GM23248 (cell line): Measurements from ENCODE around the gene PLA2G4C. TPM values are rescaled to one million over a fixed set of nuclear protein-coding genes. Genes with fewer than 3 reads are reported as not detected.

Source experiments
- DNase-seq: peaks from one replicate; pipeline ENCODE4 v3.0.0-alpha.2; 2015
- H2AFZ ChIP-seq: fragments of 200-600 bp; sonication (generic); 2 replicates; pipeline ENCODE4 v1.6.1; 2016; ENCODE audit warnings: antibody characterized with exemption
- H3F3A ChIP-seq: fragments of 200-600 bp; sonication (generic); 2 replicates; pipeline ENCODE4 v1.6.1; 2016; ENCODE audit warnings: mild to moderate bottlenecking, antibody characterized with exemption, mixed run types; ENCODE audit not compliant: insufficient read depth
- H3K27ac ChIP-seq: fragments of 200-600 bp; sonication (generic); 2 replicates; pipeline ENCODE4 v1.5.1; 2016; ENCODE audit warnings: mild to moderate bottlenecking
- H3K27me3 ChIP-seq: fragments of 200-600 bp; sonication (generic); replicated peaks from 2 replicates; pipeline ENCODE4 v1.6.1; 2016; ENCODE audit warnings: mild to moderate bottlenecking; ENCODE audit not compliant: insufficient read depth
- H3K36me3 ChIP-seq: fragments of 200-600 bp; sonication (generic); 2 replicates; pipeline ENCODE4 v1.6.1; 2016; ENCODE audit warnings: low read depth, mild to moderate bottlenecking
- H3K4me1 ChIP-seq: fragments of 200-600 bp; sonication (generic); 2 replicates; pipeline ENCODE4 v1.6.1; 2016; ENCODE audit warnings: mild to moderate bottlenecking; ENCODE audit not compliant: insufficient read depth
- H3K4me2 ChIP-seq: fragments of 200-600 bp; sonication (generic); one replicate; pipeline ENCODE4 v1.6.1; 2016; ENCODE audit warnings: mild to moderate bottlenecking; ENCODE audit not compliant: unreplicated experiment
- H3K4me3 ChIP-seq: fragments of 200-600 bp; sonication (generic); 2 replicates; pipeline ENCODE4 v1.5.1; 2016; ENCODE audit warnings: mild to moderate bottlenecking
- H3K79me2 ChIP-seq: fragments of 200-600 bp; sonication (generic); 2 replicates; pipeline ENCODE4 v1.6.1; 2016; ENCODE audit warnings: mild to moderate bottlenecking; ENCODE audit not compliant: insufficient read depth
- H3K9ac ChIP-seq: fragments of 200-600 bp; sonication (generic); 2 replicates; pipeline ENCODE4 v1.6.1; 2016; ENCODE audit warnings: mild to moderate bottlenecking
- H3K9me2 ChIP-seq: fragments of 200-600 bp; sonication (generic); 2 replicates; pipeline ENCODE4 v1.6.1; 2016; ENCODE audit warnings: mixed run types, mild to moderate bottlenecking, moderate library complexity; ENCODE audit not compliant: insufficient read depth
- H3K9me3 ChIP-seq: fragments of 200-600 bp; sonication (generic); one replicate; pipeline ENCODE4 v1.6.1; 2017; ENCODE audit warnings: low read depth
- H4K20me1 ChIP-seq: fragments of 200-600 bp; sonication (generic); 2 replicates; pipeline ENCODE4 v1.6.0; 2016; ENCODE audit not compliant: insufficient read depth
- EZH2 ChIP-seq: fragments of 200-600 bp; sonication (generic); IDR thresholded peaks from 2 replicates; pipeline ENCODE4 v1.6.1; 2018; ENCODE audit warnings: antibody characterized with exemption, mild to moderate bottlenecking; ENCODE audit not compliant: insufficient read depth, poor library complexity, severe bottlenecking
- EZH2phosphoT487 ChIP-seq: fragments of 200-600 bp; sonication (generic); IDR thresholded peaks from 2 replicates; pipeline ENCODE4 v1.6.1; 2018; ENCODE audit warnings: antibody characterized with exemption, moderate library complexity, mild to moderate bottlenecking, low read depth; ENCODE audit not compliant: insufficient read depth
- WGBS, 2 experiments: methylation state at CpG; one replicate each; pipeline ENCODE4 v1.1.6; 2015 to 2017; ENCODE audit warnings: low lambda C conversion rate in 2 of 2, low coverage in 1 of 2; ENCODE audit errors: missing lambda C conversion rate in 2 of 2; 5-methylcytosine and 5-hydroxymethylcytosine counted together
- in situ Hi-C: fragments of 300-500 bp; cut with MboI; formaldehyde crosslinking; loops from 2 replicates; pipeline ENCODE4 v1.15.0; 2020
- polyA plus RNA-seq: library from polyadenylated mRNA; unstranded; fragments of >200 nt; fragmentation: Nextera tagmentation; extraction: Ambion mirVana; gene quantifications from 2 replicates; pipeline ENCODE4 v1.2.1, GENCODE V29; 2016
- total RNA-seq: library from RNA; depleted of rRNA; stranded (reverse); fragments of >200 nt; shearing (Covaris generic); gene quantifications from 2 replicates; pipeline ENCODE4 v1.2.3, GENCODE V29; 2014

PLA2G4C gene
- total and polyA plus RNA-seq, 2 experiments from 2014 or later: 0.76 to 1.9 TPM

- in situ Hi-C loops: no loop called here
These were observed 68.6 kb downstream of the PLA2G4C start for GRCh38 chr19:48041877-48042580.

GRCh38 chr19:48036765-48037164 is 73.9 kb downstream of the PLA2G4C start:
- no peaks in the 10 kb centered on the region for H3K36me3 ChIP-seq
- TF ChIP-seq EZH2 (no peak), EZH2phosphoT487 (no peak)
- H2AFZ ChIP-seq: no peak overlapping the region
- no peak overlapping the region for H3K4me3 ChIP-seq
- no peak overlapping the region for H3K9ac ChIP-seq
- no peak for DNase-seq
- no peaks in the 10 kb centered on the region for H3K79me2 ChIP-seq
- H3K9me3 ChIP-seq: no peaks in the 10 kb centered on the region
- no peak overlapping the region for H3K27ac ChIP-seq
- H3K9me2 ChIP-seq: no peaks in the 10 kb centered on the region
- H3K27me3 ChIP-seq: peaks cover 25% of the 10 kb centered on the region
- H3K4me1 ChIP-seq: no peaks in the 10 kb centered on the region
- no peaks in the 10 kb centered on the region for H3F3A ChIP-seq
- WGBS, 2 experiments: 33 to 38% methylated on average over 2 of the region's 2 CpGs
- no peak overlapping the region for H3K4me2 ChIP-seq
- no peaks in the 10 kb centered on the region for H4K20me1 ChIP-seq
- in situ Hi-C loops: no loop called here

More at GRCh38 chr19:48041877-48042580, 68.6 kb downstream of the PLA2G4C start:
- peaks cover 12% of the 10 kb centered on the region for H3K27me3 ChIP-seq
- no peak overlapping the region for H3K4me3 ChIP-seq
- no peak overlapping the region for H3K4me2 ChIP-seq
- H2AFZ ChIP-seq: no peak overlapping the region
- no peaks in the 10 kb centered on the region for H3K9me3 ChIP-seq
- no peaks in the 10 kb centered on the region for H4K20me1 ChIP-seq
- H3K27ac ChIP-seq: no peak overlapping the region
- H3F3A ChIP-seq: no peaks in the 10 kb centered on the region
- no peaks in the 10 kb centered on the region for H3K79me2 ChIP-seq
- H3K9me2 ChIP-seq: no peaks in the 10 kb centered on the region
- DNase-seq: no peak
- H3K4me1 ChIP-seq: no peaks in the 10 kb centered on the region
- 30 to 36% methylated on average over 2 of the region's 2 CpGs for WGBS, 2 experiments
- H3K36me3 ChIP-seq: no peaks in the 10 kb centered on the region
- no peak overlapping the region for H3K9ac ChIP-seq
- TF ChIP-seq EZH2: no peak
- no peak for TF ChIP-seq EZH2phosphoT487

GRCh38 chr19:48033604-48034003 is 77.0 kb downstream of the PLA2G4C start:
- in situ Hi-C loops: no loop called here
- H3K9me3 ChIP-seq: no peaks in the 10 kb centered on the region
- no peak overlapping the region for H3K4me3 ChIP-seq
- H2AFZ ChIP-seq: no peak overlapping the region
- no peaks in the 10 kb centered on the region for H3K36me3 ChIP-seq
- no peak overlapping the region for H3K9ac ChIP-seq
- 59 to 64% methylated on average over 5 of the region's 5 CpGs for WGBS, 2 experiments
- H3K4me2 ChIP-seq: no peak overlapping the region
- H3F3A ChIP-seq: no peaks in the 10 kb centered on the region
- no peaks in the 10 kb centered on the region for H3K9me2 ChIP-seq
- no peak overlapping the region for H3K27ac ChIP-seq
- H3K79me2 ChIP-seq: no peaks in the 10 kb centered on the region
- H3K27me3 ChIP-seq: 0 out of 2 replicates have a peak, but pooled peaks cover 16% of the 10 kb centered on the region
- no peak for DNase-seq
- H4K20me1 ChIP-seq: no peaks in the 10 kb centered on the region
- TF ChIP-seq EZH2: no peak
- TF ChIP-seq EZH2phosphoT487: no peak
- H3K4me1 ChIP-seq: no peaks in the 10 kb centered on the region

- WGBS, 2 experiments: 55 to 56% methylated on average over 9 to 10 of the region's 10 CpGs
- no peaks in the 10 kb centered on the region for H3K4me1 ChIP-seq
- H3K9me3 ChIP-seq: no peaks in the 10 kb centered on the region
- no peak overlapping the region for H3K9ac ChIP-seq
- H3F3A ChIP-seq: no peaks in the 10 kb centered on the region
- no peak overlapping the region for H3K4me3 ChIP-seq
- H3K27me3 ChIP-seq: 0 out of 2 replicates have a peak, but pooled peaks cover 11% of the 10 kb centered on the region
- H3K36me3 ChIP-seq: no peaks in the 10 kb centered on the region
- no peak overlapping the region for H3K27ac ChIP-seq
- TF ChIP-seq EZH2: no peak
- TF ChIP-seq EZH2phosphoT487: no peak
- no peak for DNase-seq
- H3K9me2 ChIP-seq: no peaks in the 10 kb centered on the region
- H4K20me1 ChIP-seq: no peaks in the 10 kb centered on the region
- no peaks in the 10 kb centered on the region for H3K79me2 ChIP-seq
- in situ Hi-C loops: no loop called here
- H2AFZ ChIP-seq: no peak overlapping the region
- H3K4me2 ChIP-seq: no peak overlapping the region
These were observed 80.5 kb downstream of the PLA2G4C start for GRCh38 chr19:48030073-48030472.

- no peak for DNase-seq
- H3K4me2 ChIP-seq: no peak overlapping the region
- H3K27me3 ChIP-seq: 0 out of 2 replicates have a peak, but pooled peaks cover 11% of the 10 kb centered on the region
- no peaks in the 10 kb centered on the region for H3K9me2 ChIP-seq
- H3F3A ChIP-seq: no peaks in the 10 kb centered on the region
- no peaks in the 10 kb centered on the region for H3K79me2 ChIP-seq
- no peaks in the 10 kb centered on the region for H4K20me1 ChIP-seq
- H3K9ac ChIP-seq: no peak overlapping the region
- in situ Hi-C loops: no loop called here
- H3K27ac ChIP-seq: no peak overlapping the region
- WGBS, 2 experiments: 41 to 59% methylated on average over 7 of the region's 7 CpGs
- no peak overlapping the region for H3K4me3 ChIP-seq
- no peaks in the 10 kb centered on the region for H3K36me3 ChIP-seq
- no peaks in the 10 kb centered on the region for H3K9me3 ChIP-seq
- TF ChIP-seq EZH2 (no peak), EZH2phosphoT487 (no peak)
- H3K4me1 ChIP-seq: no peaks in the 10 kb centered on the region
- H2AFZ ChIP-seq: no peak overlapping the region
These were observed 81.2 kb downstream of the PLA2G4C start for GRCh38 chr19:48029431-48029830.
